ENCODE measurements around the gene CHD2.

The CHD2 gene

DNA sequence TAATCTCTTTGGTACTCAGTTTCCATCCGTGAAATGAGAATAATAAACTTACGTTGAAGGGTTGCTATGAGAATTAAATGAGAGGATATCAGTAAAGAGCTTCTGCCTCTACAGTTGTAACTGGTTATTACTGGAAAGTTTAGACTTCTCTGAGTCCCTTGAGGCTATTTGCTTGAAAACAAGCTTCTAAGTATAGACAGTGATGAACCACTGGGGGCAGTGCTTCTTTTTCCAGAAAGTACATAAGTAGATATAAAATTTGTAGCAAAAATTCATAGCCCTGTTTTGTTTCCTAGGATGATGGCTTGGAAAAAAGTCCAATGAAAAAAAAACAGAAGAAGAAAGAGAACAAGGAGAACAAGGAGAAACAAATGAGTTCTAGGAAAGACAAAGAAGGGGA is 101.8 kb downstream of the CHD2 start:
- Mint-ChIP-seq H3K36me3 (ENCODE audit: low read depth) (peaks cover 52% of the 10 kb centered on the region), H3K9me3 (no peaks in the 10 kb centered on the region), H3K27ac (no peak overlapping the region), H3K4me1 (ENCODE audit: low read depth) (peaks cover 12% of the 10 kb centered on the region), H3K4me3 (no peak overlapping the region), H3K27me3 (ENCODE audit: low read depth) (no peaks in the 10 kb centered on the region)

DNA sequence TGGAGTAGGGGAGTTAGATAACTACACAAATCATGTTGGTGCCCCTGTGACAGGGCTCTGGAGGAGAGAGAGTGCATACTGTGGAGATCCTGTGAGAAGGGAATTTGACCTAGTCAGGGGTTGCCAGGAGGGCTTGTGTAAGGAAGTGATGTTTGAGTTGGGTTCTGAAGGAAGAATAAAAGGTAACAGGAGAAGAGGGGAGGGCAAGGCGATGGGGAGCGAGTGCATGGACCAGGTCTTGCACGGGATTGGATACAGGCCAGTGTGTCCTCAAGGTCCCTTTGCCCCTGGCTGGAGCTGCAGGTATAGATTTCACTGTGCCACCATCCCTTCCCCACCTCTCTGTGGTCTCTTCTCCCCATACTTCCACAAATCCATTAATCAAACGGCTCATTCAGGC is 105.0 kb downstream of the CHD2 start:
- no peak overlapping the region for H3K27ac Mint-ChIP-seq
- H3K9me3 Mint-ChIP-seq: no peaks in the 10 kb centered on the region
- no peak overlapping the region for H3K4me3 Mint-ChIP-seq
- H3K36me3 Mint-ChIP-seq (ENCODE audit: low read depth): peaks cover 46% of the 10 kb centered on the region
- H3K4me1 Mint-ChIP-seq (ENCODE audit: low read depth): peaks cover 5% of the 10 kb centered on the region
- H3K27me3 Mint-ChIP-seq (ENCODE audit: low read depth): no peaks in the 10 kb centered on the region

DNA sequence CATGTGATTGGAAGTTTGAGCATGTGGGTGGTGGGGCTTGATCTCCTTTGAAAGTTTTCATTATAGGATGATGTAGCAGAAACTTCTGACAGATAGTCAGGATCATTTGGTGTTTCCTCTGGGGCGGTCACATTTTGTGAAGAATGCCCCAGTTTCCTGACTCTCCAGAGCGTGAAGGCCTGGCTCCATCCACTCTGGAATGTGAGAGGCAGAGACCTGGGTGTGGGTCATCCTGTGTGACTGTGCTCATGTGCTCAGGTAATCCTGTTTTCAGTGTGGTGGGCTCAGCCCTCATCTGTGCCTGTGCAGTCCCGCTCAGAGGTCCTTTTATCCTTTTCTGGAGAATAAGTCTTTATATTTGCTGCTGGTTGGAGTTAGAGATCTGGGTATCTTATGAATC is 107.9 kb downstream of the CHD2 start:
- no peak overlapping the region for H3K27ac Mint-ChIP-seq
- peaks cover 5% of the 10 kb centered on the region for H3K4me1 Mint-ChIP-seq (ENCODE audit: low read depth)
- H3K27me3 Mint-ChIP-seq (ENCODE audit: low read depth): no peaks in the 10 kb centered on the region
- H3K36me3 Mint-ChIP-seq (ENCODE audit: low read depth): peaks cover 46% of the 10 kb centered on the region
- no peak overlapping the region for H3K4me3 Mint-ChIP-seq
- H3K9me3 Mint-ChIP-seq: no peaks in the 10 kb centered on the region

DNA sequence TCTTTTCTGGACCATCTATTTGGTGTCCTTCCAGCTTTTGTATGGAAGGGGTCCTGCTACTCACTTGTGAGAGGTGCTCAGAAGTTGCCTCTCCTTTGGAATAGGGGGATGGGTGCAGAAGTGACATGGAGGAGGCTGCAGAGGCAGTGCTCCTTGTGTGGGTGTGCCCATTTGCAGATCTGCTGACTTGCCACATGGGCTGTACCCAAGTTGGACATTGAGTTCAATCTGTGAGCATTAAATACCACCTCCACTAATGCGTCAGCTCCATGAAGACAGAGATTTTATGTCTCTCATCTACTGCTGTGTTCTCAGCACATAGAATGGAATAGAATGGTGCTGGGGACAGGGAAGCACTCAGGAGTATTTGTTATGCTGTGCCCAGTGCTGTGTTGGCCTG is 112.7 kb downstream of the CHD2 start:
- Mint-ChIP-seq H3K4me3 (no peak overlapping the region), H3K4me1 (ENCODE audit: low read depth) (peaks cover 16% of the 10 kb centered on the region), H3K36me3 (ENCODE audit: low read depth) (peaks cover 57% of the 10 kb centered on the region), H3K27ac (no peak overlapping the region), H3K27me3 (ENCODE audit: low read depth) (no peaks in the 10 kb centered on the region), H3K9me3 (no peaks in the 10 kb centered on the region)

DNA sequence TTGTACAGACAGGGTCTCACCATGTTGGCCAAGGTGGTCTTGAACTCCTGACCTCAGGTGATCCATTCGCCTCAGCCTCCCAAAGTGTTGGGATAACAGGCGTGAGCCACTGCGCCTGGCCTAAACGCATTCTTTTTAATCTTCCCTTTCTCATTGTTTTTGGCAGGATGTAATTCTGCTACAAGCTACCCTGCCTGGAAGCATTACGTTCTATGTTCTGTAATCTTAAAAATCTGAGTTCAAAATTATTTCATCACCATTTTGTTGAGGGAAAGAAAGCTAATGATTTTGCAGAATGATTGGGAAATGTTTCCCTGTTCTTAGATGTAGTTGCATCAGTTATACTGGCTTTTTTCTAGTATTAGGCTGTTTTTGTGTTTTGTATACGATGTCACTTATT is 117.4 kb downstream of the CHD2 start:
- Mint-ChIP-seq H3K27ac (no peak overlapping the region), H3K36me3 (ENCODE audit: low read depth) (peaks cover 74% of the 10 kb centered on the region)

DNA sequence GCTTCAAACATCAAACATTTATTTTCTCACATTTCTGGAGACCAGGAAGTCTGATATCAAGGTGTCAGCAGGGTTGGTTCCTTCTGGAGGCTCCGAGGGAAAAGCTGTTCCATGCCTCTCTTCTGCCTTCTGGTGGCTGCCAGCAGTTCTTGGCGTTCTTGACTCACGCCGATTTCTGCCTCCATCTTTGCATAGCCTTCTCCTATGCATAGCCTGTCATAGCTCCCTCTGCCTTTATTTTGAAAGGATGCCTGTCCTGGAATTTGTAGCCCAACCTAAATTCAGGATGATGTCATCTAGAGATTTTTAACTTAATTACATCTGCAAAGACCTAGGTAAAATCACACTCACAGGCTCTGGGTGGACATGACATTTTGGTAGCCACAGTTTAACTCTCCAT is 118.5 kb downstream of the CHD2 start:
- peaks cover 74% of the 10 kb centered on the region for H3K36me3 Mint-ChIP-seq (ENCODE audit: low read depth)
- H3K4me3 Mint-ChIP-seq: no peak overlapping the region
- H3K4me1 Mint-ChIP-seq (ENCODE audit: low read depth): peaks cover 63% of the 10 kb centered on the region
- peak overlapping the region; percentile 66 for H3K27ac Mint-ChIP-seq
- H3K27me3 Mint-ChIP-seq (ENCODE audit: low read depth): no peaks in the 10 kb centered on the region
- H3K9me3 Mint-ChIP-seq: no peaks in the 10 kb centered on the region

More for the DNA sequence above, 117.4 kb downstream of the CHD2 start:
- H3K4me3 Mint-ChIP-seq: no peak overlapping the region
- H3K9me3 Mint-ChIP-seq: no peaks in the 10 kb centered on the region
- no peaks in the 10 kb centered on the region for H3K27me3 Mint-ChIP-seq (ENCODE audit: low read depth)
- peaks cover 53% of the 10 kb centered on the region for H3K4me1 Mint-ChIP-seq (ENCODE audit: low read depth)

DNA sequence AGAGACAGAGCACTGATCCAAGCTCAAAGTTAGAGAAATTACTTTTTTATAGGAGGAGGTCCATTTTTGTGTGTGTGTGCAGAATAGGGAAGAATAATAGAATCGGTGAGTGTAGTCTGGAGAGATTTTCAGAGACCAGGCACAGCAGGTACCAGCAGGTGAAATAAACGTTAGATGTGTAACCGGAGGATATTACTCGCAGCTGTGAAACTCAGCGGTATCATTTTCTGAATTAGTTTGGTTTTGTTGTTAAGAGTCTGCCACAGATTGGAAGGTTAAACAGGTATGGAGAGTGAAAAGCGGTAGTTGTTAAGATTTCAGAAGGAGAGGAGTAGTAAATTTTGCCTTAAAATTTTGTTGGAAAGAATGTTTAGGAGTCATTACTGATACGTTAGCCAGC is 119.0 kb downstream of the CHD2 start:
- peak overlapping the region; percentile 22 for H3K27ac Mint-ChIP-seq
- H3K27me3 Mint-ChIP-seq (ENCODE audit: low read depth): no peaks in the 10 kb centered on the region
- H3K9me3 Mint-ChIP-seq: no peaks in the 10 kb centered on the region
- H3K36me3 Mint-ChIP-seq (ENCODE audit: low read depth): peaks cover 77% of the 10 kb centered on the region
- H3K4me1 Mint-ChIP-seq (ENCODE audit: low read depth): peaks cover 65% of the 10 kb centered on the region
- H3K4me3 Mint-ChIP-seq: no peak overlapping the region

DNA sequence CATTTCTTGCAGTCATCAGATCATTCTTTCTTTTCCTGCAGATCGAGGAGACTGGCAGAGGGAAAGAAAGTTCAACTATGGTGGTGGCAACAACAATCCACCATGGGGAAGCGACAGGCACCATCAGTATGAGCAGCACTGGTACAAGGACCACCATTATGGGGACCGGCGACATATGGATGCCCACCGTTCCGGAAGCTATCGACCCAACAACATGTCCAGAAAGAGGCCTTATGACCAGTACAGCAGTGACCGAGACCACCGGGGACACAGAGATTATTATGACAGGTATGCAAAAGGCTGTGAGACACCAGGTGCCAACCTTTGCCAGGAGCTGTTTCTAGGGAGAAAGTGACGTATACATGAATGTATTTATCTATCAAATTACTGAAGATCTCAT is 119.8 kb downstream of the CHD2 start:
- H3K4me1 Mint-ChIP-seq (ENCODE audit: low read depth): peaks cover 73% of the 10 kb centered on the region
- H3K27me3 Mint-ChIP-seq (ENCODE audit: low read depth): no peaks in the 10 kb centered on the region
- peak overlapping the region; percentile 74 for H3K27ac Mint-ChIP-seq
- peaks cover 79% of the 10 kb centered on the region for H3K36me3 Mint-ChIP-seq (ENCODE audit: low read depth)
- no peaks in the 10 kb centered on the region for H3K9me3 Mint-ChIP-seq
- H3K4me3 Mint-ChIP-seq: no peak overlapping the region

GRCh38 chr15:93020976-93021772 is 121.0 kb downstream of the CHD2 start:
- Mint-ChIP-seq H3K27ac (peak overlapping the region; percentile 80), H3K9me3 (no peaks in the 10 kb centered on the region), H3K27me3 (ENCODE audit: low read depth) (no peaks in the 10 kb centered on the region), H3K4me3 (peak overlapping the region; percentile 40), H3K36me3 (ENCODE audit: low read depth) (peaks cover 70% of the 10 kb centered on the region), H3K4me1 (ENCODE audit: low read depth) (peaks cover 75% of the 10 kb centered on the region)

DNA sequence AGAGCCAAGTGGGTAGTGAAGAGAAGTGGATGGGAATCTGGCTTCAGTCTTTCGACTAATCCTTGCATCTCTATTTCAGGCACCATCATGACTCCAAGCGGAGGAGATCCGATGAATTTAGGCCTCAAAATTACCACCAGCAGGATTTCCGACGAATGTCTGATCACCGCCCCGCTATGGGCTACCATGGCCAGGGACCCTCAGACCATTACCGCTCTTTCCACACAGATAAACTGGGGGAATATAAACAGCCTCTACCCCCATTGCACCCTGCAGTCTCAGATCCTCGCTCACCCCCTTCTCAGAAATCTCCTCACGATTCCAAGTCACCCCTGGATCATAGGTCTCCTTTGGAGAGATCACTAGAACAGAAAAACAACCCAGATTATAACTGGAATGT is 124.2 kb downstream of the CHD2 start:
- Mint-ChIP-seq H3K4me3 (no peak overlapping the region), H3K27ac (peak overlapping the region; percentile 2), H3K27me3 (ENCODE audit: low read depth) (no peaks in the 10 kb centered on the region), H3K4me1 (ENCODE audit: low read depth) (peaks cover 59% of the 10 kb centered on the region), H3K9me3 (no peaks in the 10 kb centered on the region), H3K36me3 (ENCODE audit: low read depth) (peaks cover 53% of the 10 kb centered on the region)

GRCh38 chr15:93024716-93025624 is 124.8 kb downstream of the CHD2 start:
- Mint-ChIP-seq H3K4me1 (ENCODE audit: low read depth) (peaks cover 55% of the 10 kb centered on the region), H3K4me3 (no peak overlapping the region), H3K27me3 (ENCODE audit: low read depth) (no peaks in the 10 kb centered on the region)

DNA sequence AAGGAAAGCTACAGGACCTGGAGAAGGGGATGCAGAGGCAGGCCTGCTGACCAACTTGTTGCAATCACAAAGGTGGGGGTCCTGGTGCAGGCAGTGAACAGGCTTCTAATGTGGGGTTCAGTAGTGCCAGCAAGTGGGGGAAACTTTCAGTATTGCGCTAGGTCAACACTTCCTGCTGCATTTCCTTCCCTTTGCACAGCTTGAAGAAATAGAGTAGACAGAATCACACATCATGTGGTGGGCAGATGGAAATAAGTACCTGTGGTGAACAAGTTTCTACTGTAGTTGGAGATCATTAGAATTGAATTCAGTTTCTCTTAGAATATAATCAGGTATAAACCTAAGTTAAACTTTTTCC is 125.5 kb downstream of the CHD2 start:
- H3K36me3 Mint-ChIP-seq (ENCODE audit: low read depth): peaks cover 42% of the 10 kb centered on the region
- H3K27ac Mint-ChIP-seq: peak overlapping the region; percentile 46
- H3K4me1 Mint-ChIP-seq (ENCODE audit: low read depth): peaks cover 52% of the 10 kb centered on the region
- no peak overlapping the region for H3K4me3 Mint-ChIP-seq
- H3K9me3 Mint-ChIP-seq: no peaks in the 10 kb centered on the region
- no peaks in the 10 kb centered on the region for H3K27me3 Mint-ChIP-seq (ENCODE audit: low read depth)

More at GRCh38 chr15:93024716-93025624, 124.8 kb downstream of the CHD2 start:
- peaks cover 48% of the 10 kb centered on the region for H3K36me3 Mint-ChIP-seq (ENCODE audit: low read depth)
- no peaks in the 10 kb centered on the region for H3K9me3 Mint-ChIP-seq
- H3K27ac Mint-ChIP-seq: peak overlapping the region; percentile 46

DNA sequence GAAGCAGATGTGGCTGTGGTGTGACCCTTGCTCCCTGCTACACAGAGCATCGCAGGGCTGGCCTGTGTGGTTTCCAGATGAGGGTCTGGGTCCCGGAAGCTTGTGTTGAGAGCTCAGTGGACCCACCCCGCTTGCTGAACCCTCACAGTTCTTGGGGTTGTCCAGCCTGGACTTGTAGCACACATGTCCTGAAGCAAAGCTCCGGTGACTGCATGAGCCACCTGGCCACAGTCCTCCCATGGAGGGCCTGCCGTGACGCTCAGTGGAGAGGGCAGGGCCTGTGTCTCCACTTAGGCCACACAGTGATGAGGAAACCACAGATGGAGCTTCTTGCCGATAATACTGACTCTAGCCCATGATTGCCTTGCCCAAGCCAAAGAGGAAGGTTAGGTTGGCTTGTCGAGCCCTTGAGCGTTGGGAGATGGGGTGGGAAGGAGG is 126.3 kb downstream of the CHD2 start:
- no peak overlapping the region for H3K27ac Mint-ChIP-seq
- no peak overlapping the region for H3K4me3 Mint-ChIP-seq

GRCh38 chr15:93027413-93027812 is 127.3 kb downstream of the CHD2 start:
- Mint-ChIP-seq H3K9me3 (no peaks in the 10 kb centered on the region), H3K36me3 (ENCODE audit: low read depth) (peaks cover 27% of the 10 kb centered on the region), H3K4me1 (ENCODE audit: low read depth) (peaks cover 40% of the 10 kb centered on the region), H3K27me3 (ENCODE audit: low read depth) (no peaks in the 10 kb centered on the region), H3K4me3 (no peak overlapping the region), H3K27ac (no peak overlapping the region)

More for the DNA sequence above, 126.3 kb downstream of the CHD2 start:
- H3K36me3 Mint-ChIP-seq (ENCODE audit: low read depth): peaks cover 35% of the 10 kb centered on the region
- H3K27me3 Mint-ChIP-seq (ENCODE audit: low read depth): no peaks in the 10 kb centered on the region
- peaks cover 47% of the 10 kb centered on the region for H3K4me1 Mint-ChIP-seq (ENCODE audit: low read depth)
- no peaks in the 10 kb centered on the region for H3K9me3 Mint-ChIP-seq

All from T-helper 1 cell treated with Interleukin-12 subunit alpha and Interleukin-12 subunit beta and Interleukin-4 antibody, amounts not matched to agents 30 μg/mL and 1 μg/mL, for 36 hours (primary cell).